IMR-90 (cell line): ENCODE measurements around the gene AMFR. TPM values are rescaled to one million over a fixed set of nuclear protein-coding genes. Genes with fewer than 3 reads are reported as not detected.

ENCODE experiments used
- ATAC-seq: fragments of 200-7000 bp; cut with Tn5 transposase; 2 replicates; pipeline ENCODE4 v1.9.1; 2020; ENCODE audit warnings: low read depth, mild to moderate bottlenecking, moderate library complexity
- BruUV-seq: library from RNA; stranded (reverse); fragments of 400-500 nt; replicated peaks from 2 replicates; lab custom pipeline; 2021; lab: Mats Ljungman, UMichigan
- CTCF ChIA-PET: fragments of 300-600 bp; formaldehyde crosslinking; extraction: SDS; loops from one replicate; lab custom pipeline; 2021; ENCODE audit warnings: antibody characterized with exemption; lab: Yijun Ruan, JAX
- POLR2A ChIA-PET: fragments of 300-600 bp; sonication (Branson Sonifier 250); formaldehyde crosslinking; loops from one replicate; lab custom pipeline; 2022; ENCODE audit warnings: antibody characterized with exemption; ENCODE audit not compliant: unreplicated experiment; lab: Charles Lee
- DNase-seq: peaks from one replicate; pipeline ENCODE4 v3.0.0; 2013
- H2AFZ ChIP-seq: replicated peaks from 2 replicates; pipeline ENCODE3; 2013; ENCODE audit warnings: low read length, mild to moderate bottlenecking; ENCODE audit not compliant: poor library complexity
- H2AK5ac ChIP-seq: 2 replicates; pipeline ENCODE4 v1.6.1; 2013; ENCODE audit warnings: low read depth, low read length, inconsistent platforms
- H2AK9ac ChIP-seq: replicated peaks from 2 replicates; pipeline ENCODE3; 2013; ENCODE audit warnings: mild to moderate bottlenecking, low read depth, low read length, moderate library complexity; ENCODE audit not compliant: poor library complexity
- H2BK120ac ChIP-seq: 2 replicates; pipeline ENCODE4 v1.6.1; 2013; ENCODE audit warnings: low read depth, low read length, inconsistent platforms
- H2BK15ac ChIP-seq: 3 replicates; pipeline ENCODE4 v1.6.1; 2013; ENCODE audit warnings: low read depth, low read length, inconsistent platforms
- H2BK20ac ChIP-seq: 2 replicates; pipeline ENCODE4 v1.6.1; 2013; ENCODE audit warnings: low read depth, mild to moderate bottlenecking, inconsistent platforms, low read length, moderate library complexity
- H2BK5ac ChIP-seq: 2 replicates; pipeline ENCODE4 v1.6.1; 2013; ENCODE audit warnings: mild to moderate bottlenecking, low read depth, low read length, inconsistent platforms; ENCODE audit not compliant: poor library complexity, severe bottlenecking
- H3K14ac ChIP-seq: replicated peaks from 2 replicates; pipeline ENCODE4 v1.6.1; 2013; ENCODE audit warnings: low read depth, low read length, inconsistent platforms
- H3K18ac ChIP-seq: 2 replicates; pipeline ENCODE4 v1.6.1; 2013; ENCODE audit warnings: low read depth, low read length, control low read depth
- H3K23ac ChIP-seq: 2 replicates; pipeline ENCODE4 v1.6.1; 2013; ENCODE audit warnings: low read depth, low read length, inconsistent platforms
- H3K27ac ChIP-seq: 2 replicates; pipeline ENCODE4 v1.5.1; 2013; ENCODE audit warnings: mild to moderate bottlenecking, control low read depth, low read length; ENCODE audit not compliant: insufficient read depth
- H3K27me3 ChIP-seq: 2 replicates; pipeline ENCODE4 v1.6.1; 2013; ENCODE audit warnings: low read length; ENCODE audit not compliant: control insufficient read depth, insufficient read depth
- H3K36me3 ChIP-seq: 2 replicates; pipeline ENCODE4 v1.6.1; 2013; ENCODE audit warnings: low read length, mixed read lengths; ENCODE audit not compliant: control insufficient read depth, insufficient read depth
- H3K4ac ChIP-seq: 2 replicates; pipeline ENCODE4 v1.6.1; 2013; ENCODE audit warnings: low read depth, low read length, inconsistent platforms
- H3K4me1 ChIP-seq: 2 replicates; pipeline ENCODE4 v1.6.1; 2013; ENCODE audit warnings: low read length, mixed read lengths; ENCODE audit not compliant: control insufficient read depth, insufficient read depth
- H3K4me2 ChIP-seq: 2 replicates; pipeline ENCODE4 v1.6.1; 2013; ENCODE audit warnings: low read depth, mild to moderate bottlenecking, control low read depth, low read length, moderate library complexity
- H3K4me3 ChIP-seq: 2 replicates; pipeline ENCODE4 v1.5.1; 2013; ENCODE audit warnings: low read depth, mild to moderate bottlenecking, control low read depth, low read length, moderate library complexity; ENCODE audit not compliant: insufficient read depth
- H3K56ac ChIP-seq: 2 replicates; pipeline ENCODE4 v1.6.1; 2013; ENCODE audit warnings: low read length, inconsistent platforms; ENCODE audit not compliant: insufficient read depth; ENCODE audit errors: extremely low read depth
- H3K79me1 ChIP-seq, 2 experiments: 2 replicates each; pipeline ENCODE4 v1.6.1; 2013; ENCODE audit warnings: low read length in 2 of 2, inconsistent platforms in 1 of 2, low read depth in 1 of 2
- H3K9ac ChIP-seq: 2 replicates; pipeline ENCODE4 v1.6.1; 2013; ENCODE audit warnings: low read depth, low read length, control low read depth
- H3K9me1 ChIP-seq: 2 replicates; pipeline ENCODE4 v1.6.1; 2013; ENCODE audit warnings: low read length, inconsistent platforms; ENCODE audit not compliant: insufficient read depth
- H3K9me3 ChIP-seq: 2 replicates; pipeline ENCODE4 v1.6.1; 2013; ENCODE audit warnings: low read length; ENCODE audit not compliant: control insufficient read depth, insufficient read depth
- H4K20me1 ChIP-seq: 2 replicates; pipeline ENCODE4 v1.6.1; 2013; ENCODE audit warnings: low read length, inconsistent platforms; ENCODE audit not compliant: insufficient read depth
- H4K5ac ChIP-seq: 2 replicates; pipeline ENCODE4 v1.6.1; 2013; ENCODE audit warnings: mild to moderate bottlenecking, low read depth, low read length, control low read depth
- H4K8ac ChIP-seq, 2 experiments: 2 replicates each; pipeline ENCODE4 v1.6.1; 2013; ENCODE audit warnings: low read depth in 2 of 2, low read length in 2 of 2, control low read depth in 1 of 2, inconsistent platforms in 1 of 2
- H4K91ac ChIP-seq: 2 replicates; pipeline ENCODE4 v1.6.1; 2013; ENCODE audit warnings: low read depth, low read length, inconsistent platforms; ENCODE audit not compliant: insufficient read depth
- BHLHE40 ChIP-seq: fragments of 150-350 bp; IDR thresholded peaks from 2 replicates; pipeline ENCODE4 v1.6.1; 2016; ENCODE audit warnings: mild to moderate bottlenecking, low read depth, low read length
- CEBPB ChIP-seq: IDR thresholded peaks from 2 replicates; pipeline ENCODE4 v1.6.1; 2012; ENCODE audit warnings: low read depth, low read length, improper control_type of control experiment
- CHD1 ChIP-seq: IDR thresholded peaks from 2 replicates; pipeline ENCODE4 v1.6.1; 2012; ENCODE audit warnings: low read depth, low read length, improper control_type of control experiment
- CTCF ChIP-seq: conservative IDR thresholded peaks from 2 replicates; pipeline ENCODE4 v1.5.1; 2012; ENCODE audit warnings: mild to moderate bottlenecking, low read depth, low read length, improper control_type of control experiment
- ELK1 ChIP-seq: fragments of 150-350 bp; IDR thresholded peaks from 2 replicates; pipeline ENCODE4 v1.6.1; 2016; ENCODE audit warnings: low read depth, mild to moderate bottlenecking, low read length, moderate library complexity, borderline replicate concordance
- FOS ChIP-seq: fragments of 150-350 bp; IDR thresholded peaks from 2 replicates; pipeline ENCODE4 v1.6.1; 2016; ENCODE audit warnings: low read depth, low read length
- MAFK ChIP-seq: IDR thresholded peaks from 2 replicates; pipeline ENCODE4 v1.6.1; 2012; ENCODE audit warnings: low read depth, low read length, improper control_type of control experiment
- MAZ ChIP-seq: IDR thresholded peaks from 2 replicates; pipeline ENCODE4 v1.6.1; 2012; ENCODE audit warnings: low read depth, mild to moderate bottlenecking, low read length, improper control_type of control experiment, moderate library complexity, borderline replicate concordance
- MXI1 ChIP-seq: IDR thresholded peaks from 2 replicates; pipeline ENCODE4 v1.6.1; 2012; ENCODE audit warnings: low read depth, mild to moderate bottlenecking, low read length, moderate library complexity, borderline replicate concordance
- NFE2L2 ChIP-seq: fragments of 150-350 bp; IDR thresholded peaks from 2 replicates; pipeline ENCODE4 v1.6.1; 2016; ENCODE audit warnings: low read depth, mild to moderate bottlenecking, low read length
- POLR2A ChIP-seq: IDR thresholded peaks from 2 replicates; pipeline ENCODE4 v1.6.1; 2012; ENCODE audit warnings: mild to moderate bottlenecking, low read depth, low read length
- RAD21 ChIP-seq: IDR thresholded peaks from 2 replicates; pipeline ENCODE4 v1.6.1; 2012; ENCODE audit warnings: low read length, improper control_type of control experiment
- RCOR1 ChIP-seq: IDR thresholded peaks from 2 replicates; pipeline ENCODE4 v1.6.1; 2012; ENCODE audit warnings: mild to moderate bottlenecking, low read length, improper control_type of control experiment; ENCODE audit not compliant: insufficient replicate concordance
- RFX5 ChIP-seq: IDR thresholded peaks from 2 replicates; pipeline ENCODE4 v1.8.0; 2012; ENCODE audit warnings: low read depth, mild to moderate bottlenecking, low read length, moderate library complexity
- SMC3 ChIP-seq: fragments of 150-350 bp; IDR thresholded peaks from 2 replicates; pipeline ENCODE4 v1.6.1; 2016; ENCODE audit warnings: low read depth, mild to moderate bottlenecking, antibody characterized with exemption, low read length, moderate library complexity
- USF2 ChIP-seq: fragments of 150-350 bp; IDR thresholded peaks from 2 replicates; pipeline ENCODE4 v1.6.1; 2017; ENCODE audit warnings: mild to moderate bottlenecking, antibody characterized with exemption, low read length, low read depth
- WGBS, 2 experiments: methylation state at CpG; one replicate each; pipeline versions ENCODE4 v1.1.5 to v1.1.7; 2013; ENCODE audit warnings: missing lambda C conversion rate in 2 of 2; ENCODE audit not compliant: insufficient read length in 1 of 2; ENCODE audit errors: extremely low coverage in 2 of 2; 5-methylcytosine and 5-hydroxymethylcytosine counted together
- dilution Hi-C: fragments of 300-500 bp; cut with HindIII; formaldehyde crosslinking; loops from one replicate; pipeline ENCODE4 v1.14.3; 2018; ENCODE audit warnings: low sequenced_read_pairs; ENCODE audit not compliant: unreplicated experiment
- in situ Hi-C: fragments of 300-500 bp; cut with MboI; formaldehyde crosslinking; loops from 3 replicates; pipeline ENCODE4 v1.14.3; 2019; ENCODE audit warnings: low sequenced_read_pairs, inconsistent platforms, mixed read lengths
- intact Hi-C: fragments of 100-400 bp; cut with micrococcal nuclease; formaldehyde crosslinking; loops from 2 replicates; pipeline ENCODE4 v1.10.0; 2022
- polyA plus RNA-seq, 3 experiments: library from polyadenylated mRNA; depleted of rRNA; stranded (reverse); fragments of >200 nt; gene quantifications; 2 replicates each; pipeline ENCODE4 v1.2.3, GENCODE V29; 2012; ENCODE audit warnings: low replicate concordance in 1 of 3
- total RNA-seq: library from RNA; depleted of rRNA; stranded (reverse); fragments of >200 nt; gene quantifications from 2 replicates; pipeline ENCODE4 v1.2.3, GENCODE V29; 2012

The AMFR gene
- total and polyA plus RNA-seq, 2 of the 4 experiments (the other 2 are of a cell fraction): 60.7 to 216 TPM

GRCh38 chr16:56351481-56351880, 73.9 kb downstream of the AMFR start:
- ChIA-PET POLR2A (no interaction called here), CTCF (no interaction called here)
- H2BK120ac ChIP-seq: no peak overlapping the region
- H3K4me1 ChIP-seq: peaks cover 4% of the 10 kb centered on the region; the same call in 1 of the 2 replicates
- H4K91ac ChIP-seq: no peak overlapping the region
- no peak overlapping the region for H2AFZ ChIP-seq
- no peak overlapping the region for H2AK5ac ChIP-seq
- no peak overlapping the region for H2BK15ac ChIP-seq
- no peak overlapping the region for H4K8ac ChIP-seq
- dilution Hi-C loops: no loop called here
- H2BK5ac ChIP-seq: no peak overlapping the region
- no TSS peak for BruUV-seq
- in situ Hi-C loops: loop anchor here (25.0 kb wide), 1 partner anchor 864 kb away; the partner anchor contains the start of gene MMP2
- ATAC-seq (no peak), DNase-seq (no peak)
- no peak overlapping the region for H2AK9ac ChIP-seq
- H3K18ac ChIP-seq: no peak overlapping the region
- no peak overlapping the region for H3K23ac ChIP-seq
- H4K20me1 ChIP-seq: no peaks in the 10 kb centered on the region
- peaks cover 5% of the 10 kb centered on the region; the same call in 1 of the 2 replicates for H3K27me3 ChIP-seq
- H3K9ac ChIP-seq: no peak overlapping the region
- intact Hi-C loops: loop anchor here (10.0 kb wide), 1 partner anchor 253 kb away; the partner anchor contains the start of gene MT2A
- H3K4ac ChIP-seq: no peak overlapping the region
- H3K9me3 ChIP-seq: no peaks in the 10 kb centered on the region
- H4K5ac ChIP-seq: no peak overlapping the region
- H3K4me3 ChIP-seq: no peak overlapping the region
- H3K9me1 ChIP-seq: no peaks in the 10 kb centered on the region; the same call in 1 of the 2 replicates
- no peaks in the 10 kb centered on the region for H3K36me3 ChIP-seq
- H3K56ac ChIP-seq: no peak overlapping the region
- no peaks in the 10 kb centered on the region for H3K79me1 ChIP-seq
- no peak overlapping the region for H2BK20ac ChIP-seq
- no peak overlapping the region for H3K14ac ChIP-seq
- no peak overlapping the region for H3K4me2 ChIP-seq
- H3K27ac ChIP-seq: no peak overlapping the region
- TF ChIP-seq MXI1: no peak
- no peak for TF ChIP-seq RAD21
- TF ChIP-seq RCOR1: no peak
- TF ChIP-seq POLR2A: no peak
- no peak for TF ChIP-seq CHD1
- no peak for TF ChIP-seq ELK1
- TF ChIP-seq BHLHE40: no peak
- no peak for TF ChIP-seq MAZ
- no peak for TF ChIP-seq MAFK
- no peak for TF ChIP-seq CEBPB
- TF ChIP-seq NFE2L2: no peak
- TF ChIP-seq FOS: no peak
- no peak for TF ChIP-seq RFX5
- no peak for TF ChIP-seq SMC3
- TF ChIP-seq USF2: no peak
- TF ChIP-seq CTCF: no peak
- WGBS, 2 experiments: no CpG with 5 or more reads among the region's 6 CpGs
